IgD-negative memory B cell (primary cell): ENCODE data around the gene SHROOM1. TPM values are rescaled to one million over a fixed set of nuclear protein-coding genes. Genes with fewer than 3 reads are reported as not detected.

Source experiments
- H3K27ac Mint-ChIP-seq, 3 donors: one replicate each; pipeline ENCODE4 v1.8.0; 2020 to 2022; ENCODE audit warnings: mild to moderate bottlenecking in 3 of 3, mixed read lengths in 3 of 3, moderate library complexity in 1 of 3
- H3K27me3 Mint-ChIP-seq: one replicate; pipeline ENCODE4 v1.8.0; 2021; ENCODE audit warnings: mixed read lengths
- H3K36me3 Mint-ChIP-seq: one replicate; pipeline ENCODE4 v1.8.0; 2020; ENCODE audit warnings: mild to moderate bottlenecking, mixed read lengths
- H3K4me1 Mint-ChIP-seq, 3 donors: one replicate each; pipeline ENCODE4 v1.8.0; 2020 to 2022; ENCODE audit warnings: mixed read lengths in 3 of 3, mild to moderate bottlenecking in 1 of 3
- H3K4me3 Mint-ChIP-seq, 4 donors: one replicate each; pipeline ENCODE4 v1.8.0; 2020 to 2022; ENCODE audit warnings: mild to moderate bottlenecking in 4 of 4, mixed read lengths in 4 of 4, moderate library complexity in 3 of 4
- H3K9me3 Mint-ChIP-seq, 3 donors: one replicate each; pipeline ENCODE4 v1.8.0; 2020 to 2021; ENCODE audit warnings: mixed read lengths in 3 of 3, mild to moderate bottlenecking in 1 of 3
- polyA plus RNA-seq: library from polyadenylated mRNA; unstranded; fragments of 300-500 nt; fragmentation: Illumina TruSeq; gene quantifications from one replicate; pipeline ENCODE4 v1.2.3, GENCODE V29; 2021

SHROOM1 gene
- polyA plus RNA-seq, 1 donor from 2014 or later: 0.70 TPM

DNA sequence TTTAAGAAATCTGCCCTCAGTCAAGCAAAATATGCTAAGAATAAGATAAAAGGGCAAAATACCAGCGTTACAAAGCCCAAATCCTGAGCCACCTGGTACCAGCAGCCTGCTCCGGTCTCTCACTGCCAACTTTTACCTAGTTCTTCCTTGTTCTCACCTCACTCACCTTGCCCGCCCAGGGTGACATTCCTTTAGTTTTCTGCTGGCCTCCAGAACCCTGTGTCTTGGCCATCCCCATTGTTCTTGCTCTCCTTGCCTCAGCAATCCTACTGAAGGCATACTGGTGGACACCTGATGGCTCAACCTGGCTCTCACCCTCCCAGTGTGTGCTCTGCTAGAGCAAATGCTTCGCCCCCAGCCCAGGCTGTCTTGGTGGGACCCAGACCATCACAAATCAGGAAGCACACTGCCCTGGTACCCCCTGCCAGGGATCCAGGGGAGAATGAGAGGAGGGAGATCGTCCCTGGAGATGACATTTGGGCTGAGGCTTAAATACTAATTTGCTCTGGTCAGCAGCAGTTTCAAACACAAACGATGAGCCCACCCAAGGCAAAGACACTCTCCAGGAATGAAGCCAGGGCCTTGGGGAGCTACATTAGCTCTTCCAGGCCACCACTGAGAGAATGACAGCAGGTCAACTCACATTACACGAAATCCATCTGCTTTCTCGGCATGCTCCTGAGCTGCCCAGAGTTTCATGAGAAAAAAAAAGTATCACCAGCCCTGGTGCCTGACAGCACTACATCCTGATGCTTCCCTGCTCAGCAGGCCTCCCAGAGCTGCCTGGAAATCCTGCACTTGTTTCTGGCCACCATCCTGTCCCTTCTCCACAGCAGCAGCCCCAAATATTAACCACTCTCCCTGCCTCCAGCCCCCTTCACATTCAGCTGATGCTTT is 41.2 kb downstream of the SHROOM1 start:
- peaks cover 22% of the 10 kb centered on the region for H3K27me3 Mint-ChIP-seq

DNA sequence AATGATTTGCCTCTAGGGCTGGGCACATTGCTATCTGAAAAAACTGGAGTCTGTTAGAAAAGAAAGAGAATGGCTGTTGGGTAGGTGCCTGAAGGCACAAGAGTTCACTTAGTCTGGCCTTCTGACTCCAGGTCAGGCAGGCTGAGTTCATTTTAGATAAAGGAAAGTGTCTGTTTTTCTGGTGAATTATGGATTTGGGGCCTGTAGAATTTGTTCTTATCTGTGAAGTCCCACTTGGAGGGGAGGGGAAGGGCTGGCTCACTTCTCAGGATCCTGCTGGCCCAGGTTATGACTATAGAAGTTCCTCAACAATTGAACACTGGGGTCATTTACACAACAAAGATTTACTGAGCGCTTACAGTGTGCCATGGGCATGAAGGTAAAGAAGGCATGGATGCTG is 41.9 kb downstream of the SHROOM1 start:
- no peak overlapping the region for H3K27ac Mint-ChIP-seq
- H3K4me1 Mint-ChIP-seq: peaks cover 0 to 4% (median 0%) of the 10 kb centered on the region in 3 donors
- no peaks in the 10 kb centered on the region for H3K9me3 Mint-ChIP-seq
- no peak overlapping the region for H3K4me3 Mint-ChIP-seq
- H3K27me3 Mint-ChIP-seq: peaks cover 21% of the 10 kb centered on the region
- H3K36me3 Mint-ChIP-seq: peaks cover 4% of the 10 kb centered on the region

More for the DNA sequence above, 41.2 kb downstream of the SHROOM1 start:
- no peak overlapping the region for H3K27ac Mint-ChIP-seq
- H3K9me3 Mint-ChIP-seq: no peaks in the 10 kb centered on the region
- H3K4me3 Mint-ChIP-seq: no peak overlapping the region
- H3K36me3 Mint-ChIP-seq: peaks cover 4% of the 10 kb centered on the region
- H3K4me1 Mint-ChIP-seq: peaks cover 0 to 4% (median 0%) of the 10 kb centered on the region in 3 donors

DNA sequence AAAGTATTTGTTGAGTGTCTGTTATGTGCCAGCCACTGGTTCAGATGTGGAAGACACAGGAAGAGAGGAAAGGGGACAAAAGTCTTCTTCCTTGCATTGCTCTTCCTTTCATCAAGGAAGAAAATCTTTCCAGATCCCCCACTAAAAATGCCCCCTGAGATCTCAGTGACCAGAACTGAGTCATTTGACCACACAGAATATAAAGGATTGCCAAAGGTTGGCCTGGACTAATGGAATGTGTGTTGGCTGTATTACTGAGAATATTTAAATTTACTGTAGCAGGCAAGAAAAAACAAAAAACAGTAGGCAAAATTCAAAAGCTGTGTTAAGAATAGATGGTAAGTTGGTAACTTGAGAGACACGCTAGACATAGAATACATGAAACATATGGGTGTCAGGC is 43.4 kb downstream of the SHROOM1 start:
- no peak overlapping the region for H3K27ac Mint-ChIP-seq
- no peaks in the 10 kb centered on the region for H3K9me3 Mint-ChIP-seq
- H3K36me3 Mint-ChIP-seq: peaks cover 4% of the 10 kb centered on the region
- no peak overlapping the region for H3K4me3 Mint-ChIP-seq
- H3K4me1 Mint-ChIP-seq: peaks cover 0 to 4% (median 0%) of the 10 kb centered on the region in 3 donors
- H3K27me3 Mint-ChIP-seq: peaks cover 24% of the 10 kb centered on the region

DNA sequence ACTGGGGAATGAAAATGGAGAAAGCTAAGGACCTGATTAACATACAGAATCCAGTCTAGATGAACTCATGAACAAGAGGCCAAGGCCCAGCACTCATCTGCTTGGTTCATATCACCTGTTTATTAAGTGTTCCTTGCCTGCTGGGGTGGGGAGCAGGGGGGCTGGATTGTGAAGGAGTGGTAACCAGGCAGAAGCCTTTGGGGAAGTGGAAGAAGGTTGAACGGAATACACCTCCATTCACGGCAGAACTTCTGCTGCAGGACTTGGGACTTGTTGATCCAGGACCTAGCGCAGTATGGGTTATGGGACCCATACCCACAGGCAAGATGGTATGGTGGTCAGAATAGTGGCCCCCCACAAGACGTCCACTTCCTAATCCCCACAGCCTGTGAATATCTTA is 44.6 kb downstream of the SHROOM1 start:
- H3K4me1 Mint-ChIP-seq: peaks cover 0 to 4% (median 0%) of the 10 kb centered on the region in 3 donors
- H3K36me3 Mint-ChIP-seq: peaks cover 4% of the 10 kb centered on the region
- no peaks in the 10 kb centered on the region for H3K9me3 Mint-ChIP-seq
- no peak overlapping the region for H3K4me3 Mint-ChIP-seq
- H3K27me3 Mint-ChIP-seq: peaks cover 32% of the 10 kb centered on the region
- H3K27ac Mint-ChIP-seq: no peak overlapping the region

DNA sequence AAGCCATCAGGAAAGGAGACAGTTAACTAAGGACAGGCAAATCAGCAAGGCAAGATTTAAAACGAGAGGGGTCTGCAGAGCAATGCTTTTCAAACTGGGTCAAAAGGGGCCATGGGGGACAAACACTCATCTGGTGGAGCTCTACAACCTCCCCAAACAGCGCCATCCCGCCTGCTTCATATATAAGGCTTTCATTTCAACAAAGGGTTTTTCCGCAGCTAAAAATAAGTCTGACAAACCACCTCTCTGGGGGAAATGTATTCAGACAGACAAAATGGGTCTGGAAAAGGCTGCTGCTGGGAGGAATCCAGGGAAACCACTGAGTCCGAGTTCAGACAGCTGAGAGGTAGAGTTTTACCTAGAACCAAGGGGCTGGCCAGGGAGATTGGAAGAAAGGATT is 45.1 kb downstream of the SHROOM1 start:
- H3K27ac Mint-ChIP-seq: no peak overlapping the region
- no peaks in the 10 kb centered on the region for H3K9me3 Mint-ChIP-seq
- H3K4me3 Mint-ChIP-seq: no peak overlapping the region
- peaks cover 0 to 4% (median 0%) of the 10 kb centered on the region in 3 donors for H3K4me1 Mint-ChIP-seq
- H3K36me3 Mint-ChIP-seq: peaks cover 3% of the 10 kb centered on the region
- peaks cover 34% of the 10 kb centered on the region for H3K27me3 Mint-ChIP-seq

DNA sequence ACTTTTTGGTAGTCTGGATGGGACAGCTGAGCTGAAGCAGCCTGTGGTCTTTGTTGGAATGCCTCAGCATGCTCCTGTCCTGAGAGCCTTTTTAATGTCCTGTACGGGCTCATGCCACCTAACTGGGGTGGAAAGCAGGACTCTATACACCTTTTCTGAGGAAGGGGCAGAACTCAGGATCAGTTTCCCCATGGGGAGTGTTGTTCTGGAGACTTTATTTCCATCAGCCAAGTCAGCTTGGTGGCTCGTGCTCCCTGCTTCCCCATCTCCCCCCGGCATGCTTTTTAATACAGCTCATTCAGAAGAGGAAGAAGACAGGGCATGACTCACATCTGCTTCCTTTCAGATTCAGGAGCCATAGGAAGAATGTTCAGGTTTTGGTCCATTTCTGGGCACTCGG is 48.3 kb downstream of the SHROOM1 start:
- no peak overlapping the region for H3K4me3 Mint-ChIP-seq
- peaks cover 32% of the 10 kb centered on the region for H3K27me3 Mint-ChIP-seq
- H3K36me3 Mint-ChIP-seq: peaks cover 1% of the 10 kb centered on the region
- H3K27ac Mint-ChIP-seq: no peak overlapping the region
- no peaks in the 10 kb centered on the region for H3K9me3 Mint-ChIP-seq
- peaks cover 2 to 7% (median 2%) of the 10 kb centered on the region in 3 donors for H3K4me1 Mint-ChIP-seq

DNA sequence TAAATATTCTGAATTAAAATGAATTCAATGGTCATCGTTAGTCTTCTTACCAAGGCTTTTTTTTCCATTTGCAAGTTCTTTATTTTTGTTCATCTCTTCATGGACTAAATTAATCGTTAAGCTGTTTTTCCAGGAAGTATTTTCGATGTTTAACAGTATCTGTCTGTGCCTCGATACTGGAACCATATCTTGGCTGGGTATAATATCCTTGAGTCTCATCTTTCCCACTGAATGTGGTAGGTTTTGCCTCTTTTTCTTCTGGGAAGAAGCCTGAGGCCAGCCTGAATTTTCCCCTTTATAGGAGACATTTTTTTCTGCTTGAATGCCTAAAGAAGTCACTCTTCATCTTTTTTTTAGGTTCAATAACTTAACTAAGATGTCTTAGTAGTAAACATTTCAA is 49.4 kb downstream of the SHROOM1 start:
- Mint-ChIP-seq H3K9me3 (no peaks in the 10 kb centered on the region), H3K4me3 (peak overlapping the region in 1 of 4 donors; percentile 21), H3K4me1 (peaks cover 2 to 7% (median 2%) of the 10 kb centered on the region in 3 donors), H3K36me3 (no peaks in the 10 kb centered on the region), H3K27ac (no peak overlapping the region), H3K27me3 (peaks cover 29% of the 10 kb centered on the region)

DNA sequence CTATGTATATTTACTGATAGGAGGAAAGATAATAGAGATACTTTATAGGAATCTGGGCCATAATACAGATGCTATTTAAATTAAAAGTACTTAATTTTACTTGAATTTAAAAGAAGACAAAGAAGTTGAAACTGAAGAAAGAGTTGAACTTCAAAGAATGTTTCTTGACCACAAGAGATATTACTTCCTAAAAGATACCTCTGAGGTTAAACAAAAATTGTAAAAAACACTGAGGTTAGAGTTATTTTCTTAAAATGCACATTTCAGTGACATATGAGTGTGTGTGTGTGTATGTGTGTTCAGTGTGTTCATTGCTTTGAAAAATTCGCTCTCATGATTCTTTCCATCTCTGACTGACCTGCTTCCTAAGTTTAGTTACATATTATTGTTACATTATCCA is 49.9 kb downstream of the SHROOM1 start:
- peak overlapping the region in 1 of 4 donors; percentile 21 for H3K4me3 Mint-ChIP-seq

DNA sequence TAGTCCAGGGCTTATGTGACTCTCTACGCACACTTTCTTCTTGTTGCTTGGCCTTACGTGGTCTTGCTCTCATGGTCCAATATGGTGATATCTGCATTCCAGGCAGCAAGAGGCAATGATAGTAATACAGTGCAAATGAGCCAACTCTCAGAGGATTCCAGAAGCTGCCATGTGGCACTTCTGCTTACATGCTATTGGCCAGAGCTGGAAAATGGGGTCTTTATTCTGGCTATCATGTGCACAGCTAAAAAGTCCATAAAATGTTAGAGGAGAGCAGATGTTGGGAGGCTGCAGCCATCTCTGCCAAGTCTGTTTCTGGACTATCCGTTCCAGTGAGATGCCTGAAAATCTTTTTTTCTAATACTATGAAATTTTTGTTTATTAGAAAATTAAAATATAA is 50.5 kb downstream of the SHROOM1 start:
- Mint-ChIP-seq H3K36me3 (no peaks in the 10 kb centered on the region), H3K27ac (no peak overlapping the region), H3K4me3 (no peak overlapping the region), H3K9me3 (no peaks in the 10 kb centered on the region), H3K4me1 (peaks cover 0 to 7% (median 2%) of the 10 kb centered on the region in 3 donors), H3K27me3 (peaks cover 22% of the 10 kb centered on the region)

More for the DNA sequence above, 49.9 kb downstream of the SHROOM1 start:
- Mint-ChIP-seq H3K27ac (no peak overlapping the region), H3K4me1 (peaks cover 2 to 7% (median 2%) of the 10 kb centered on the region in 3 donors), H3K9me3 (no peaks in the 10 kb centered on the region), H3K36me3 (no peaks in the 10 kb centered on the region), H3K27me3 (peaks cover 26% of the 10 kb centered on the region)

DNA sequence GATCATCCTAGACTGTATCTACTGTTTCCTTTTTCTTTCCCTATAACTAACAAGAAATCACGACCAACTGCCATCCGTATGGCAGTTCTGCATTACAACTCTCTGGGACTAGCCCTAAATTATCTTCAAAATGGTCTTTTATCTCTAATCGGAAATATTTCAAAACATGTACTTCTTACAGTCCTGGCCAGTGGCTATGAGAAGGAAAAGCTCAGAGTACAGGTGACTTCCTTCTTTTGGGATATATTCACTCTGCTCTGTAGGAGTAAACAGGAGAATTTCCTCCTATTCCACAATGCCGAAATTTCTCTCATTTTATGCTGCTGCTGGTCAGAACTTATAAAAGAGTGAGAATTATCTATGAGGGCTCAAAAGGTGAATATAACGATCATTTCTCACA is 51.6 kb downstream of the SHROOM1 start:
- no peak overlapping the region for H3K27ac Mint-ChIP-seq
- no peaks in the 10 kb centered on the region for H3K36me3 Mint-ChIP-seq
- H3K4me1 Mint-ChIP-seq: peaks cover 0 to 7% (median 2%) of the 10 kb centered on the region in 3 donors
- peaks cover 20% of the 10 kb centered on the region for H3K27me3 Mint-ChIP-seq
- H3K4me3 Mint-ChIP-seq: peak overlapping the region in 1 of 4 donors; percentile 83
- H3K9me3 Mint-ChIP-seq: no peaks in the 10 kb centered on the region

DNA sequence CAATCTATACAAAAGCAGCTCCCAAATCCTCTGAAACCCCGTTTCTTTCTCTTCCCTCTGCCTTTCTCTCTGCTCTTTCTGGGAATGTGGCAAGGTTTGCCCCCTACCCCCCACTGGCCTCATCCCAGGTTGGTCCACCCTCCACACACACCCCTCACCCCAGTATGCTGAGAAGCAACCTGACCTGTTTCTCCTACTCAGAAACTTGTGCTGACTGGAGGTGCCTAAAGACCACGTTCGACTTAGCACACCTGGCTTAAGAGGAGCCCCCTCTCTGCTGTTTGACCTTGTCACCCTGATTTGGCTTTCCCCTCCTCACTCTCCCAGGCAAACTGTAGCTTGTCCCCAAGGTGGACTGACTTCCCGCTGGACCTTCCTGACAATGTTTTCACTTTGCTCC is 52.3 kb downstream of the SHROOM1 start:
- Mint-ChIP-seq H3K36me3 (no peaks in the 10 kb centered on the region), H3K27me3 (peaks cover 18% of the 10 kb centered on the region), H3K9me3 (no peaks in the 10 kb centered on the region), H3K27ac (peak overlapping the region in 1 of 3 donors; percentile 45), H3K4me1 (peaks cover 0 to 7% (median 2%) of the 10 kb centered on the region in 3 donors), H3K4me3 (peak overlapping the region; percentile 74 to 86 (median 82))

DNA sequence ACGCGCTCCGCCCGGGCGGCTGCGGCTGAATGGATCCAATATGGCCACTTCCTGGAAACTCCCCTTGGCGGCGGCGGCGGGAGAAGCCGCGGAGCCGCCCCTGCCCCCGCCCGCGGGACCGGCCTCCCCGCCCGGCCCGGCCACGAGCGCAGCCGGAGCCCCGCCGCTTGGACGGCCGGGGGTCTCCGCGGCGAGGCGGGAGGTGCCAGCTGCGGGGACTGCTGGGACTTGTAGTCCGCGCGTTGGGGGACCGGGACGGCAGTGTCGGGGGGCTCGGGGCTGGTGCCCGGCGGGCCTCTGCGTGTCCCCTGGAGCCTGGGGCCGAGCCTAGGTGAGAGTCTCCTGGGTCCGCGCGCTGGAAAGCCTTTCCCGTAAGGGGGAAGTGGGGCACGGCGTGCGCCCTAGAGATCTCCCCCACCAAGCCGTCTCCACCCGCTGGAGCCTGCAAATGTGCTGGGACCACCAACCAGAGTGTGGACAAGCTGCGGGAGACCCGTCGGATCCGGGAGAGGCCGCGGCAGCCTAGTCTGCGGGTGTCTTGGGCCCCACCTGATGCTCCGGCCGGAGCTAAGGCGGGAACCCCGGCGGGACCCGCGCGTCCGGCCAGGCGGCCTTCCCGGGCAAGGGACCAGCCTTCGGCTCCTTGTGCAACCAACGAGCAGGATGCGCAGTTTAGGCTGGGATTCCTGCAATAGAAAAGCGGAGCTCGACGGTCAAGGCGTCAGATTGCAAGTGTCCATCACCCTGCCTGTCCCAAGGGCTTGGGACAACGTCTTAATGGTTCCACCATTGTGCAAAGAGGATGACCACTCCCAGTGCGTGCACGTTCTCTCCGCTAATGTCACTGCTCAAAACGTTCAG is 53.0 kb downstream of the SHROOM1 start, which contains the start of gene SEPTIN8:
Gene SEPTIN8 (minus strand): TSS at position 31 of the 861 bp plus-strand sequence. CDS start 102 bp downstream, outside the sequence.
- H3K9me3 Mint-ChIP-seq: no peaks in the 10 kb centered on the region

DNA sequence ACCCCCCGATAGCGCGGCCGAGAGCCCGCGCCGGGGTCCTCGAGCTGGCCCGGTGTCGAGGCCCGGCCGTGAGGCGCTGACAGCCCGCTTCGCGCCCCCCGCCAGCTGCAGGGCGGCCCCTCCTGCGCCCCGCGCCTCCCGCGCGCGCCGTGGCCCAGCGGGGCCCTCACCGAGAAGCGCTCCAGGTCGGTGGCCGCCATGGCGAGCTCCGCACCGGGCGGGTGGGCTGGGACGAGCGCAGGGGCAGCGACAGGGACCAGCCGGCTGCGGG is 53.6 kb downstream of the SHROOM1 start:
- H3K36me3 Mint-ChIP-seq: no peaks in the 10 kb centered on the region
- H3K4me3 Mint-ChIP-seq: no peak overlapping the region
- no peak overlapping the region for H3K27ac Mint-ChIP-seq
- no peaks in the 10 kb centered on the region for H3K9me3 Mint-ChIP-seq
- peaks cover 0 to 7% (median 2%) of the 10 kb centered on the region in 3 donors for H3K4me1 Mint-ChIP-seq
- peaks cover 11% of the 10 kb centered on the region for H3K27me3 Mint-ChIP-seq

More for the DNA sequence above, 53.0 kb downstream of the SHROOM1 start, which contains the start of gene SEPTIN8:
- Mint-ChIP-seq H3K36me3 (no peaks in the 10 kb centered on the region), H3K4me3 (peak within 1 kb of the TSS; percentile 74 to 86 (median 82)), H3K4me1 (peaks cover 0 to 7% (median 2%) of the 10 kb centered on the region in 3 donors), H3K27me3 (peaks cover 13% of the 10 kb centered on the region), H3K27ac (peak within 1 kb of the TSS in 1 of 3 donors; percentile 45)

DNA sequence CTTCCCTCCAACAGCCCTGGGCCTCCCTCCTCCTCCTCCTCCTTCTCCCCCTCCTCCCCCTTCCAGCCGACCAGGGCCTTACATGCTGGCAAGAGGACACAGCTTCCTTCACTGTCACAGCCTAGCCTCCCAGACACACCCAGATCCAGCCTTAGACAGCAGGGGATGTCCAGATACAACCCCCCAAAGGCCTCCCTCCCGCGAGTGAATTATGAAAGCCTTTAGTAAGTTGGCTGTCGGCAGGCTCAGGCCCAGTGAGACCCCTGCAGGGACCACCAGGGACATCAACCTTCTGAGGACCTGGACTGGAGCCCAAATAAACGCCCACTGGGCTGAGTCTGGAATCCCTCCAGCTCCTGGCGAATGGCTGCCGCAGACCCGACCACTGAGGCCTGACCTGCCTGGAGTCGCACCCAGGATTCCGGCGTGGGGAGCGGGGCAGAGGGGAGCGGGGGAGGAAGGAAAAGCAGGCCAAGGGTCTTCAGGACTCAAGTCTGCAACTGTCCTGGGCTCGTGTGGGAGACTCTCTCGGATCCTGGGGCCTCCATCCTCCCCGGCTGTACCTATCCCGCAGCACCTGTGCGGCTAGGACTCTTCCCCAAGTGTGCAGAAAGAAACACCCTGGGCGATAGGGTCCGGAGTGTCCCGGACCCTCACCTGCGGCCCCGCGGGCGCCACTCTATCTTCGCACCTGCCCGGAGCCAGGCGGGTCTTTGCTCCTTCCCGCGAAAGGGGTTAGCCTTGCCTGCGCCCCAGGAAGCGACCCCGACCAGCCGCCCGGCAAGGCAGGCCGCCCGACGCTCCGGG is 54.1 kb downstream of the SHROOM1 start:
- Mint-ChIP-seq H3K4me1 (peaks cover 0 to 7% (median 2%) of the 10 kb centered on the region in 3 donors), H3K9me3 (no peaks in the 10 kb centered on the region), H3K4me3 (peak overlapping the region; percentile 34 to 72 (median 58)), H3K36me3 (no peaks in the 10 kb centered on the region), H3K27ac (no peak overlapping the region), H3K27me3 (peaks cover 6% of the 10 kb centered on the region)
